Stimulated activated memory B cell treated with anti-CD40 and anti-IgM and Interleukin-4, amounts not matched to agents 10 μg/mL and 1 μg/mL and 100 μg/mL, for 72 hours (primary cell): ENCODE data around the gene LCMT1.
"Not testable (repeated sequence)": the region's sequence is repeated elsewhere in the genome, so short reads cannot be mapped to it uniquely, and the experiment has no call there.

Source experiments
- ATAC-seq: fragments of 150-1000 bp; cut with Tn5 transposase; 2 replicates; pipeline ENCODE4 v1.10.0; 2021
- H3K27ac Mint-ChIP-seq: one replicate; pipeline ENCODE4 v1.8.0; 2022; ENCODE audit warnings: mild to moderate bottlenecking, mixed read lengths
- H3K27me3 Mint-ChIP-seq: one replicate; pipeline ENCODE4 v1.8.0; 2022; ENCODE audit warnings: mixed read lengths
- H3K36me3 Mint-ChIP-seq: one replicate; pipeline ENCODE4 v1.8.0; 2022; ENCODE audit warnings: mixed read lengths
- H3K4me1 Mint-ChIP-seq: one replicate; pipeline ENCODE4 v1.8.0; 2022; ENCODE audit warnings: mixed read lengths
- H3K4me3 Mint-ChIP-seq: one replicate; pipeline ENCODE4 v1.8.0; 2022; ENCODE audit warnings: mild to moderate bottlenecking, moderate library complexity, mixed read lengths
- H3K9me3 Mint-ChIP-seq: one replicate; pipeline ENCODE4 v1.8.0; 2022; ENCODE audit warnings: mixed read lengths

Gene LCMT1

GRCh38 chr16:25155553-25156460, 44.3 kb downstream of the LCMT1 start:
- peak; percentile 54 for ATAC-seq
- Mint-ChIP-seq H3K36me3 (peaks cover 54% of the 10 kb centered on the region), H3K4me3 (no peak overlapping the region), H3K27ac (peak overlapping the region; percentile 18), H3K4me1 (peaks cover 8% of the 10 kb centered on the region), H3K9me3 (no peaks in the 10 kb centered on the region), H3K27me3 (no peaks in the 10 kb centered on the region)

GRCh38 chr16:25157271-25157875, 45.8 kb downstream of the LCMT1 start:
- H3K4me1 Mint-ChIP-seq, result peaks cover 8% of the 10 kb centered on the region
- ATAC-seq, result no peak
- no peaks in the 10 kb centered on the region for H3K27me3 Mint-ChIP-seq
- H3K4me3 Mint-ChIP-seq, result no peak overlapping the region
- no peaks in the 10 kb centered on the region for H3K9me3 Mint-ChIP-seq
- H3K27ac Mint-ChIP-seq, result no peak overlapping the region
- peaks cover 62% of the 10 kb centered on the region for H3K36me3 Mint-ChIP-seq

- Mint-ChIP-seq H3K27ac (no peak overlapping the region), H3K4me3 (no peak overlapping the region), H3K4me1 (peaks cover 8% of the 10 kb centered on the region), H3K27me3 (no peaks in the 10 kb centered on the region), H3K9me3 (no peaks in the 10 kb centered on the region), H3K36me3 (peaks cover 60% of the 10 kb centered on the region)
- no peak for ATAC-seq
Observed at GRCh38 chr16:25158401-25158800, 46.9 kb downstream of the LCMT1 start.

GRCh38 chr16:25161753-25162367, 50.3 kb downstream of the LCMT1 start:
- Mint-ChIP-seq H3K36me3 (peaks cover 66% of the 10 kb centered on the region), H3K9me3 (no peaks in the 10 kb centered on the region), H3K27me3 (no peaks in the 10 kb centered on the region), H3K4me1 (no peaks in the 10 kb centered on the region), H3K27ac (no peak overlapping the region), H3K4me3 (no peak overlapping the region)
- no peak for ATAC-seq

- H3K27ac Mint-ChIP-seq, result no peak overlapping the region
- ATAC-seq, result no peak
- H3K27me3 Mint-ChIP-seq, result no peaks in the 10 kb centered on the region
- H3K9me3 Mint-ChIP-seq, result no peaks in the 10 kb centered on the region
- H3K36me3 Mint-ChIP-seq, result peaks cover 66% of the 10 kb centered on the region
- H3K4me3 Mint-ChIP-seq, result no peak overlapping the region
- no peaks in the 10 kb centered on the region for H3K4me1 Mint-ChIP-seq
Observed at GRCh38 chr16:25163683-25164082, 52.1 kb downstream of the LCMT1 start.

GRCh38 chr16:25165284-25165683, 53.7 kb downstream of the LCMT1 start:
- no peak for ATAC-seq
- no peaks in the 10 kb centered on the region for H3K4me1 Mint-ChIP-seq
- no peaks in the 10 kb centered on the region for H3K9me3 Mint-ChIP-seq
- H3K36me3 Mint-ChIP-seq, result peaks cover 75% of the 10 kb centered on the region
- no peak overlapping the region for H3K4me3 Mint-ChIP-seq
- no peaks in the 10 kb centered on the region for H3K27me3 Mint-ChIP-seq
- H3K27ac Mint-ChIP-seq, result no peak overlapping the region

- H3K36me3 Mint-ChIP-seq, result peaks cover 63% of the 10 kb centered on the region
- not testable (repeated sequence) for H3K4me3 Mint-ChIP-seq, H3K27me3 Mint-ChIP-seq, ATAC-seq, H3K9me3 Mint-ChIP-seq, H3K27ac Mint-ChIP-seq, H3K4me1 Mint-ChIP-seq
Observed at GRCh38 chr16:25167920-25168319, 56.4 kb downstream of the LCMT1 start.

GRCh38 chr16:25171390-25171789, 59.8 kb downstream of the LCMT1 start:
- Mint-ChIP-seq H3K4me3 (no peak overlapping the region), H3K4me1 (no peaks in the 10 kb centered on the region), H3K27ac (no peak overlapping the region), H3K27me3 (no peaks in the 10 kb centered on the region), H3K9me3 (no peaks in the 10 kb centered on the region), H3K36me3 (peaks cover 49% of the 10 kb centered on the region)
- no peak for ATAC-seq

GRCh38 chr16:25172831-25173230, 61.3 kb downstream of the LCMT1 start:
- no peak for ATAC-seq
- Mint-ChIP-seq H3K27ac (no peak overlapping the region), H3K4me3 (no peak overlapping the region), H3K27me3 (no peaks in the 10 kb centered on the region), H3K36me3 (peaks cover 42% of the 10 kb centered on the region), H3K4me1 (no peaks in the 10 kb centered on the region), H3K9me3 (no peaks in the 10 kb centered on the region)

GRCh38 chr16:25174285-25174684, 62.7 kb downstream of the LCMT1 start:
- H3K27ac Mint-ChIP-seq, result no peak overlapping the region
- no peak for ATAC-seq
- H3K27me3 Mint-ChIP-seq, result no peaks in the 10 kb centered on the region
- H3K9me3 Mint-ChIP-seq, result no peaks in the 10 kb centered on the region
- H3K4me1 Mint-ChIP-seq, result no peaks in the 10 kb centered on the region
- H3K36me3 Mint-ChIP-seq, result peaks cover 54% of the 10 kb centered on the region
- H3K4me3 Mint-ChIP-seq, result no peak overlapping the region

GRCh38 chr16:25176136-25176535, 64.6 kb downstream of the LCMT1 start:
- Mint-ChIP-seq H3K4me1 (no peaks in the 10 kb centered on the region), H3K4me3 (no peak overlapping the region), H3K36me3 (peaks cover 45% of the 10 kb centered on the region), H3K27ac (no peak overlapping the region), H3K9me3 (no peaks in the 10 kb centered on the region), H3K27me3 (no peaks in the 10 kb centered on the region)
- no peak for ATAC-seq

GRCh38 chr16:25177512-25177830, 65.9 kb downstream of the LCMT1 start:
- no peaks in the 10 kb centered on the region for H3K9me3 Mint-ChIP-seq
- no peak overlapping the region for H3K27ac Mint-ChIP-seq
- no peak overlapping the region for H3K4me3 Mint-ChIP-seq
- H3K27me3 Mint-ChIP-seq, result no peaks in the 10 kb centered on the region
- ATAC-seq, result no peak
- peaks cover 42% of the 10 kb centered on the region for H3K36me3 Mint-ChIP-seq
- no peaks in the 10 kb centered on the region for H3K4me1 Mint-ChIP-seq

GRCh38 chr16:25177831-25178688, 66.5 kb downstream of the LCMT1 start:
- peaks cover 36% of the 10 kb centered on the region for H3K36me3 Mint-ChIP-seq
- no peak overlapping the region for H3K27ac Mint-ChIP-seq
- H3K9me3 Mint-ChIP-seq, result no peaks in the 10 kb centered on the region
- ATAC-seq, result no peak
- no peak overlapping the region for H3K4me3 Mint-ChIP-seq
- no peaks in the 10 kb centered on the region for H3K4me1 Mint-ChIP-seq
- no peaks in the 10 kb centered on the region for H3K27me3 Mint-ChIP-seq

- not testable (repeated sequence) for H3K4me1 Mint-ChIP-seq, H3K27me3 Mint-ChIP-seq, H3K27ac Mint-ChIP-seq, H3K4me3 Mint-ChIP-seq, ATAC-seq, H3K9me3 Mint-ChIP-seq
- H3K36me3 Mint-ChIP-seq, result peaks cover 26% of the 10 kb centered on the region
Observed at GRCh38 chr16:25181236-25181635, 69.7 kb downstream of the LCMT1 start.

GRCh38 chr16:25184771-25185170, 73.2 kb downstream of the LCMT1 start:
- Mint-ChIP-seq H3K36me3 (peaks cover 5% of the 10 kb centered on the region), H3K9me3 (no peaks in the 10 kb centered on the region), H3K4me1 (no peaks in the 10 kb centered on the region), H3K27ac (no peak overlapping the region), H3K4me3 (no peak overlapping the region), H3K27me3 (no peaks in the 10 kb centered on the region)
- no peak for ATAC-seq
